ENCODE data around the gene LETMD1.

LETMD1 gene

GRCh38 chr12:51036279-51036678, 11.8 kb upstream of the LETMD1 start:
- TF ChIP-seq, protein P1, sequence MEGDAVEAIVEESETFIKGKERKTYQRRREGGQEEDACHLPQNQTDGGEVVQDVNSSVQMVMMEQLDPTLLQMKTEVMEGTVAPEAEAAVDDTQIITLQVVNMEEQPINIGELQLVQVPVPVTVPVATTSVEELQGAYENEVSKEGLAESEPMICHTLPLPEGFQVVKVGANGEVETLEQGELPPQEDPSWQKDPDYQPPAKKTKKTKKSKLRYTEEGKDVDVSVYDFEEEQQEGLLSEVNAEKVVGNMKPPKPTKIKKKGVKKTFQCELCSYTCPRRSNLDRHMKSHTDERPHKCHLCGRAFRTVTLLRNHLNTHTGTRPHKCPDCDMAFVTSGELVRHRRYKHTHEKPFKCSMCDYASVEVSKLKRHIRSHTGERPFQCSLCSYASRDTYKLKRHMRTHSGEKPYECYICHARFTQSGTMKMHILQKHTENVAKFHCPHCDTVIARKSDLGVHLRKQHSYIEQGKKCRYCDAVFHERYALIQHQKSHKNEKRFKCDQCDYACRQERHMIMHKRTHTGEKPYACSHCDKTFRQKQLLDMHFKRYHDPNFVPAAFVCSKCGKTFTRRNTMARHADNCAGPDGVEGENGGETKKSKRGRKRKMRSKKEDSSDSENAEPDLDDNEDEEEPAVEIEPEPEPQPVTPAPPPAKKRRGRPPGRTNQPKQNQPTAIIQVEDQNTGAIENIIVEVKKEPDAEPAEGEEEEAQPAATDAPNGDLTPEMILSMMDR (conservative IDR thresholded peaks at IDR 0.05; ENCODE audit: low read depth, low read length) = no peak
- no peak for DNase-seq (ENCODE audit: low read depth)

DNA sequence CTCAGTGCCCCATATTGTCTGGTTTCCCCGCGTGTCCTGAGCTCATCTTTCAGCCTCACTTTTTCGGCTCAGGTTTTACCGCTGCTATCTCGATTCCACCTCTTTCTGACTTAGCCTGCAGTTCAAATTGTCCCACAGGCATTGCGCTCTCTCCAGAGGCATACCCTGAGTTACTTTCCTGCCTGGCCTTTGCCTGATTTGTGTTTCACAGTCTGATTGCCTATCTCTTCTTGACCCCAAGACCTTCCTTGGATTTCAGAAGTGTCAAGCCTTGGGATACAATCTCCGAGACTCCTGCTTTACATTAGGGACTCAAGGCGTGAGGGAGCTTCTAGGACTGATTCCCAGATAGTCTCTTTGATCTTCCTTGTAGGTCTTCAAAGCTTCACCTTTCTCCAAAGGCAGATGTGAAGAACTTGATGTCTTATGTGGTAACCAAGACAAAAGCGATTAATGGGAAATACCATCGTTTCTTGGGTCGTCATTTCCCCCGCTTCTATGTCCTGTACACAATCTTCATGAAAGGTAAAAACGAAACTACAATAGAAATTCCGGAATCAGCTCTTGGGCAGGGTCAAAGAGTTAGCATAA, 629 bp downstream of the LETMD1 start:
- TF ChIP-seq, protein P1 (conservative IDR thresholded peaks at IDR 0.05; ENCODE audit: low read depth, low read length) = no peak
- H3K4me3 ChIP-seq (ENCODE audit: low read depth, low read length) = peak overlapping the region; percentile 86
- DNase-seq (ENCODE audit: low read depth) = no peak

More at GRCh38 chr12:51036279-51036678, 11.8 kb upstream of the LETMD1 start:
- no peak overlapping the region for H3K4me3 ChIP-seq (ENCODE audit: low read depth, low read length)

GRCh38 chr12:51049525-51049924, 1.4 kb downstream of the LETMD1 start:
- DNase-seq (ENCODE audit: low read depth) = no peak
- TF ChIP-seq, protein P1 (conservative IDR thresholded peaks at IDR 0.05; ENCODE audit: low read depth, low read length) = no peak
- no peak overlapping the region for H3K4me3 ChIP-seq (ENCODE audit: low read depth, low read length)

DNA sequence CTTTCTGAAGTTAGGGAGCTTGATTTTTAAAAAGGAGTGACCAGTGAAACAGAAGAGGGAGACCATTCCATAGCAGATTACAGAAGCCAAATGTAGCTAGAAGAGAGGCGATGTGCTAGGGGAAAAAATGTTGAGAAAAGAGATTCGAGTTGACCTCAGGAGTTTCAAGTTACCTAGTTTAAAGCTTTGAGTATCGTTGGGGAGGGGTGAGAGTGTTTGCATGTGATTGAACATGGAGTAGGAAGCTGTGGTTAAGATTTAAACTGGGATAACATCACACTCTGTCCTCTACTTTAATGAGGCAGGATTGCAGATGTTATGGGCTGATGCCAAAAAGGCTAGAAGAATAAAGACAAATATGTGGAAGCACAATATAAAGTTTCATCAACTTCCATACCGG, 3.7 kb downstream of the LETMD1 start:
- TF ChIP-seq, protein P1 (conservative IDR thresholded peaks at IDR 0.05; ENCODE audit: low read depth, low read length) = no peak
- peak; percentile 50 for DNase-seq (ENCODE audit: low read depth)
- H3K4me3 ChIP-seq (ENCODE audit: low read depth, low read length) = no peak overlapping the region

DNA sequence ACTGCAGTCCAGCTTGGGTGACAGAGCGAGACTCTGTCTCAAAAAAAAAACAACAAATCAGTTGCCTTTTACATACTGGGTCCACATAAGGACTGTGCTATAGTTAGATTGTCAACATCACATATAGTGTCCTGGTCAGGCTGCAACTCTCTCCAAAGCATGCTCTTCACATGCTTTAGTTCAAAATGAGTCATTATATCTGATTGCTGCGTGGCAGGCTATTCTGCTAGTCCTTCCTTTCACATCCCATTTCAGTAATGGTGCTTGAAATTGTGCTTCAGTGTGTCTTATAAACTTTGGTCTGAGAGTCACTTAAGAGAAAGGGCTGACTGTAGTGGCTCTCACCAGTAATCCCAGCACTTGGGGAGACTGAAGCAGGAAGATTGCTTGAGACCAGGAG, 6.9 kb downstream of the LETMD1 start:
- DNase-seq (ENCODE audit: low read depth) = no peak
- no peak overlapping the region for H3K4me3 ChIP-seq (ENCODE audit: low read depth, low read length)
- TF ChIP-seq, protein P1 (conservative IDR thresholded peaks at IDR 0.05; ENCODE audit: low read depth, low read length) = no peak

DNA sequence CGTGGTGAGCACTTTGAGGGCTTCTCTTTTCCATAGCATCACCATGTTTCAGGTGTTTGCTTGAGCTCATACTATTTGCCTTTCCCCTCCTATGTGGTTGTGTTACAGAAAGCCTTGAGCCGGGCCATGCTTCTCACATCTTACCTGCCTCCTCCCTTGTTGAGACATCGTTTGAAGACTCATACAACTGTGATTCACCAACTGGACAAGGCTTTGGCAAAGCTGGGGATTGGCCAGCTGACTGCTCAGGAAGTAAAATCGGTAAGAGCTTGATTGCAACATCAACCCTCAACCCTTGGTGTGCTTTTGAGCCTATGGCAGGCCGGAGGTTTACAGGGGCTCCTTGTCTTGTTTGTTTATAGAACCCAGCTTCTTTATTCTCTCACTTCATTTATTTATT, 8.1 kb downstream of the LETMD1 start:
- peak; percentile 79 for DNase-seq (ENCODE audit: low read depth)
- TF ChIP-seq, protein P1 (conservative IDR thresholded peaks at IDR 0.05; ENCODE audit: low read depth, low read length) = no peak

DNA sequence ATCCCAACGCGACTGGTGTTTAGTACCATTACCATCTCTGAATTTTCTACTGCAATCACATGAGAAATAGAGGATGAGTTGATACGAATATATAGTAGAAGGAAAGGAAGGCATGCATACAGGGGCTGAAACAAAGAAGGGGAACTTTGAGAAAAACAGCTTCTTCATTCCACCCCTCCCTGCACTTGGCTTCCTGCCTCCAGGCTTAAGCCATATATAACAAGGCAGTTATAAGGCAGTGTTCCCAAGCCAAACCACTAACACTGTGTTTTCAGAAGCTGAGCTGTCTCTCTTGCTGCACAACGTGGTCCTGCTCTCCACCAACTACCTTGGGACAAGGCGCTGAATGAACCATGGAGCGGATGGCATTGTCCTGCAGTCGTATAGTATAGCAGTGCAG, 11.0 kb downstream of the LETMD1 start:
- TF ChIP-seq, protein P1 (conservative IDR thresholded peaks at IDR 0.05; ENCODE audit: low read depth, low read length) = no peak
- H3K4me3 ChIP-seq (ENCODE audit: low read depth, low read length) = no peak overlapping the region
- DNase-seq (ENCODE audit: low read depth) = no peak

More for the DNA sequence above, 8.1 kb downstream of the LETMD1 start:
- H3K4me3 ChIP-seq (ENCODE audit: low read depth, low read length) = no peak overlapping the region
